KOPT-K1 (cell line): ENCODE results near the gene AGO4.
A peak's percentile ranks its signal among the peaks of the same experiment; 100 is the strongest.
"Not testable (repeated sequence)": the region's sequence is repeated elsewhere in the genome, so short reads cannot be mapped to it uniquely, and the experiment has no call there.

ENCODE experiments used
- H3K27ac ChIP-seq: fragments of 200-600 bp; sonication (generic); 2 replicates; pipeline ENCODE4 v1.5.1; 2016; ENCODE audit warnings: antibody characterized with exemption, mild to moderate bottlenecking, low read depth, low read length; ENCODE audit not compliant: poor library complexity, severe bottlenecking
- H3K36me3 ChIP-seq: fragments of 200-600 bp; sonication (generic); 2 replicates; pipeline ENCODE4 v1.5.1; 2017; ENCODE audit warnings: antibody characterized with exemption, mild to moderate bottlenecking, low read length, moderate library complexity; ENCODE audit not compliant: insufficient read depth
- H3K9me3 ChIP-seq: fragments of 200-600 bp; sonication (generic); 2 replicates; pipeline ENCODE4 v1.5.1; 2017; ENCODE audit warnings: antibody characterized with exemption, low read length, mild to moderate bottlenecking; ENCODE audit not compliant: insufficient read depth, poor library complexity, severe bottlenecking

Gene AGO4

GRCh38 chr1:35869245-35869950, 61.6 kb downstream of the AGO4 start:
- not testable (repeated sequence) for H3K27ac ChIP-seq, H3K36me3 ChIP-seq, H3K9me3 ChIP-seq

DNA sequence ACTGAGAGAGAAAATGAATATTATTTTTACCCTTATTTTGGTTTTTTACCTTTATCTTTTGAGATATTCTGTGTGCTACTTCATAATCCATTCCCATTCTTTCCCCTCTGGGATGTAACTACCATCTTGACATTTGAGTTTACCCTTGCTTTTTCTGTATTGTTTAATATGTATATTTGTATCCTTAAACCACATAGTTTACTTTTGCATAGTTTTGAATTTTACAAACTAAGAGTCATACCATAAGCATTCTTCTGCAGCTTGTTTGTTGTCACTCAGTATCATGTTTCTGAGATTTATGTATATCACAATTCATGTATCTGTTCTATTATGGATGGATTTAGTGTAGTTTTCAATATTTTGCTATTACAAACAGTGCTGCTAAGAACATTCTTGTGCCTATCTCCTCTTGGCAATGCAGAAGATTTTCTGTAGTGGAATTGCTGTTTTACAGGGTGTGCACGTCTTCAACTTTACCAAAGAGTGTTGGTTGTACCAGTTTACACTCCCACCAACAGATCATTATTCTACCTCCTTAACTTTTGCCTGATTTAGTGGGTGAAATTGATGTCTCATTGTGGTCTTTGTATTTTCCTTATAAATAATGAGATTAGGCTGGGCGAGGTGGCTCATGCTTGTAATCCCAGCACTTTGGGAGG, 63.0 kb downstream of the AGO4 start:
- Histone ChIP-seq H3K9me3 (no peaks in the 10 kb centered on the region), H3K27ac (no peak overlapping the region), H3K36me3 (no peaks in the 10 kb centered on the region)

- no peak overlapping the region for H3K27ac ChIP-seq
- H3K9me3 ChIP-seq, result no peaks in the 10 kb centered on the region
- no peaks in the 10 kb centered on the region for H3K36me3 ChIP-seq
These were observed 65.5 kb downstream of the AGO4 start for GRCh38 chr1:35873243-35873750.

DNA sequence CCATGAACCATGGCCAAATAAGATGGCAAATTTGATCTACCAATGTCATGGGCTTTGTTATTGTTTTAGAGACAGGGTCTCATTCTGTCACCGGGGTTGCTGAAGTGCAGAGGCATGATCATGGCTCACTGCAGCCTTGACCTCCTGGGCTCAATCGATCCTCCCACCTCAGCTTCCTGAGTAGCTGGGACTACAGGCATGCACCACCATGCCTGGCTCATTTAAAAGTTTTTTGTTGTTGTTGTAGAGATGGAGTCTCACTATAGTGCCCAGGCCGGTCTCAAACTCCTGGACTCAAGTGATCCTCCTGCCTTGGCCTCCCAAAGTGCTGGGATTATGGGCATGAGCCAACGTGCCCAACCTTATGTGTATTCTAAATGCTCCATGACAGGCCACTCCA, 66.3 kb downstream of the AGO4 start:
- H3K27ac ChIP-seq, H3K36me3 ChIP-seq, H3K9me3 ChIP-seq: not testable (repeated sequence)

- H3K36me3 ChIP-seq, result no peaks in the 10 kb centered on the region
- no peak overlapping the region for H3K27ac ChIP-seq
These were observed 69.2 kb downstream of the AGO4 start for GRCh38 chr1:35876988-35877387.

DNA sequence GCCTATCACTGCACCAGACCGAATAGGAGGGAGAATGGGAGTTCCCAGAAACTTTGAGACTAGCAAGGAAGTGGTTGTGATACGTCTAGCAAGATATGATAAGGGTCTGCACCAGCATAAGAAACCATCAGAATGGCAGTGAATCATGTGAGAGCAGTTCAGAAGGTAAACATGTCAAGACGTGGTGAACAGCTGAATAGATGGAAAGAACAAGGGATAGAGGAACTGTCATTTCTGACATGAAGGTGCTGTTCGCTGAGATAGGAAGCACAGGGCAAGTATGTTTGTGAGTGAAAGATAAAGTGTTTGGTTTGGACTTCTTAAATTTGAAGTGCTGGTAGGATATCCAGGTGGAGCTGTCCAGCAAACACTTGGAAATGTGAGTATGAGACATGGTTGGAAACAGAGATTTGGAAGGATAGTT, 74.0 kb downstream of the AGO4 start:
- no peaks in the 10 kb centered on the region for H3K9me3 ChIP-seq
- H3K27ac ChIP-seq, result no peak overlapping the region
- no peaks in the 10 kb centered on the region for H3K36me3 ChIP-seq

More at GRCh38 chr1:35876988-35877387, 69.2 kb downstream of the AGO4 start:
- no peaks in the 10 kb centered on the region for H3K9me3 ChIP-seq

DNA sequence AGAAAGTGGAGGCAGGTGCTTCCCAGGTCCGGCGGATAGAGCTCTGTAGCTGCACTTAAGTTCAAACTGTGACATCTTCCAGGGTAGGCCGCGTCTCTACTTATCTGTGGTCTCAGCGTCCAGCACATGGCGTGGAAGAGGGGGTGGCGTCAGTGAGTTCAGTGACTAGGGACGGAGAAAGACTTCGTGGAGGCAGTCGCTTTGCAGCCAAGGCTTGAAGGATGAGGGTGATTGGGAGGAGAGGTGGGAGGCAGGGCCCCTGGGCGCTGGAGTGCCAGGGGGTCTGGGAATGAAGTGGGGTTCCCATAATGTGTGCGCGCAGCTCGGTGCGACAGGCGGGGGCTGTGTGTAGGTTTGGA, 74.7 kb downstream of the AGO4 start:
- Histone ChIP-seq H3K9me3 (no peaks in the 10 kb centered on the region), H3K36me3 (peaks cover 3% of the 10 kb centered on the region; the same call in 1 of the 2 replicates), H3K27ac (no peak overlapping the region)

- peaks cover 7% of the 10 kb centered on the region; the same call in 1 of the 2 replicates for H3K36me3 ChIP-seq
- H3K27ac ChIP-seq, result peak within 1 kb of the TSS; percentile 75
- no peaks in the 10 kb centered on the region for H3K9me3 ChIP-seq
These were observed 75.3 kb downstream of the AGO4 start, which contains the start of gene AGO1 for GRCh38 chr1:35882945-35883634. Gene AGO1 (plus strand): TSS chr1:35883209. CDS start chr1:35883422, 213 bp downstream.

GRCh38 chr1:35883635-35884101, 75.9 kb downstream of the AGO4 start:
- Histone ChIP-seq H3K27ac (peak overlapping the region; percentile 75), H3K36me3 (peaks cover 12% of the 10 kb centered on the region; the same call in 1 of the 2 replicates), H3K9me3 (no peaks in the 10 kb centered on the region)

- peaks cover 23% of the 10 kb centered on the region for H3K36me3 ChIP-seq
- H3K27ac ChIP-seq, result no peak overlapping the region
- no peaks in the 10 kb centered on the region for H3K9me3 ChIP-seq
These were observed 77.1 kb downstream of the AGO4 start for GRCh38 chr1:35884934-35885333.

DNA sequence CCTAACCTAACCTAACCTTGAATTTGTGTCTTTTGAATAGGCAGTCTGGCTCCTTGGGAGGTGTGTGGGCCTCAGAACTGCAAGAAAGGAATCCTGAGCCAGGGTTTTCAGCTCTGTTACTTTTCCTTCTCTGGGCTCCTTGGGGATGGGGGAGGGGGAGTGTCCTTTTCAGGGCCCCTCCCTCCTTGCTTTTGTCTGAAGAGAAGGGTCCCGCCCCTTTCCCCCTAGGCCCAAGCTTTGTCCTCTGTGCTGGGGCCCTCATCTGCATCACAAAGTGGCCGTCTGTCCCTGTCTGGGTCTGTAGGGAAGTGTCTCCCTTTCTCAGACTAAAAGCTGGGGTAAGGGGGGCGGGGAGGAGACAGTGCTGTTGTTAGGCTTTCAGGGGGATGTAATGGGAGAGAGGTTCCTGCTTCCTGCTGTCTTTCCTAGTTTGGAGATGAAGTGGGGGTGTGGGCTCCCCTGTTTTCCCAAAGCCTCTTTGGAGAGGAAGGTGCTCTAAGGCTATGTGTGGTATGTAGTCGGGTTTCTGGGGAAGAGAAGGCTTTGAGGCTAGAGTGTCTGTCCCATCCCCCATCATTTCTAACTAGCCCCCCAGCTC, 78.2 kb downstream of the AGO4 start:
- Histone ChIP-seq H3K36me3 (peaks cover 35% of the 10 kb centered on the region), H3K27ac (no peak overlapping the region), H3K9me3 (no peaks in the 10 kb centered on the region)

GRCh38 chr1:35886577-35887431, 79.0 kb downstream of the AGO4 start:
- peaks cover 41% of the 10 kb centered on the region for H3K36me3 ChIP-seq
- no peaks in the 10 kb centered on the region for H3K9me3 ChIP-seq
- no peak overlapping the region for H3K27ac ChIP-seq

GRCh38 chr1:35887508-35887907, 79.7 kb downstream of the AGO4 start:
- H3K9me3 ChIP-seq, result no peaks in the 10 kb centered on the region
- peaks cover 48% of the 10 kb centered on the region for H3K36me3 ChIP-seq
- H3K27ac ChIP-seq, result no peak overlapping the region

DNA sequence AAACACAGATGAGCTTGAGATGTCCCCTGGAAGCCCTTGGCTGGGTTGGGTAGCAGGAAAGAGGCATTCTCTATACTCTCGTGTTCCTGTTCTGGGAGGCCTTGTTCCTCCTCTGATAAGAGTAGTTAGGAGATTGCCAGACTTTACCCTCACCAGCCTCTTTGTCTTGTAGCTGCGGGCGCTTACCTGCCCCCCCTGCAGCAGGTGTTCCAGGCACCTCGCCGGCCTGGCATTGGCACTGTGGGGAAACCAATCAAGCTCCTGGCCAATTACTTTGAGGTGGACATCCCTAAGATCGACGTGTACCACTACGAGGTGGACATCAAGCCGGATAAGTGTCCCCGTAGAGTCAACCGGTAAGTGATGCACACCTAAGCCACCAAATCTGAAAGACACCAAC, 80.4 kb downstream of the AGO4 start:
- H3K9me3 ChIP-seq, result no peaks in the 10 kb centered on the region
- peaks cover 55% of the 10 kb centered on the region for H3K36me3 ChIP-seq
- H3K27ac ChIP-seq, result no peak overlapping the region
